ENCODE data around the gene PLXDC2. TPM values are rescaled to one million over a fixed set of nuclear protein-coding genes. Genes with fewer than 3 reads are reported as not detected.

The PLXDC2 gene
- total RNA-seq, 1 donor from 2014 or later: 0.16 TPM

DNA sequence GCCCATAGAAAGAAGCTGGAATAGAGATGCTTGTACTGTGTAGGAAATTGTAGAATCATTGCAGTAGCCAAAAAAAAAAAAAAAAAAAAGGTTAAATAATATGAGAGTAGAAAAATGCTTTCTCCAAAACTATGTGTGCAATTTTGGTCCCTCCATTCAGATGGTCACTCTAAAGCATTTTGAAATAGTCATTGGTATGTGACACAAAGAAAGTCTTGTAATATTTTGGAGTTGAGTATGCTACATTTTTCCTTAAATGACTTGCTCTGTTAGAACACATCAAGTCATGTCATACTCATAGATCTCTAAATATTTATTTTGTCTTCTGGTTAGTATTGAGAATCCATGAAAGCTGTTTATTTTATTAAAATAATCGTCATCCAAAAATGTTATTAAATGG lies 424.4 kb downstream of the PLXDC2 start:
- Mint-ChIP-seq H3K9me3 (peaks cover 2% of the 10 kb centered on the region), H3K4me3 (no peak overlapping the region), H3K4me1 (no peaks in the 10 kb centered on the region), H3K27ac (no peak overlapping the region), H3K27me3 (no peaks in the 10 kb centered on the region), H3K36me3 (ENCODE audit: low read depth) (no peaks in the 10 kb centered on the region)
- no peak for DNase-seq
- ATAC-seq (ENCODE audit: low read depth): no peak
- CTCF ChIA-PET: no interaction called here
- POLR2A ChIA-PET: no interaction called here
- intact Hi-C loops (cut with micrococcal nuclease): no loop called here
- TF ChIP-seq, protein P1, sequence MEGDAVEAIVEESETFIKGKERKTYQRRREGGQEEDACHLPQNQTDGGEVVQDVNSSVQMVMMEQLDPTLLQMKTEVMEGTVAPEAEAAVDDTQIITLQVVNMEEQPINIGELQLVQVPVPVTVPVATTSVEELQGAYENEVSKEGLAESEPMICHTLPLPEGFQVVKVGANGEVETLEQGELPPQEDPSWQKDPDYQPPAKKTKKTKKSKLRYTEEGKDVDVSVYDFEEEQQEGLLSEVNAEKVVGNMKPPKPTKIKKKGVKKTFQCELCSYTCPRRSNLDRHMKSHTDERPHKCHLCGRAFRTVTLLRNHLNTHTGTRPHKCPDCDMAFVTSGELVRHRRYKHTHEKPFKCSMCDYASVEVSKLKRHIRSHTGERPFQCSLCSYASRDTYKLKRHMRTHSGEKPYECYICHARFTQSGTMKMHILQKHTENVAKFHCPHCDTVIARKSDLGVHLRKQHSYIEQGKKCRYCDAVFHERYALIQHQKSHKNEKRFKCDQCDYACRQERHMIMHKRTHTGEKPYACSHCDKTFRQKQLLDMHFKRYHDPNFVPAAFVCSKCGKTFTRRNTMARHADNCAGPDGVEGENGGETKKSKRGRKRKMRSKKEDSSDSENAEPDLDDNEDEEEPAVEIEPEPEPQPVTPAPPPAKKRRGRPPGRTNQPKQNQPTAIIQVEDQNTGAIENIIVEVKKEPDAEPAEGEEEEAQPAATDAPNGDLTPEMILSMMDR (IDR thresholded peaks at IDR 0.05): no peak

DNA sequence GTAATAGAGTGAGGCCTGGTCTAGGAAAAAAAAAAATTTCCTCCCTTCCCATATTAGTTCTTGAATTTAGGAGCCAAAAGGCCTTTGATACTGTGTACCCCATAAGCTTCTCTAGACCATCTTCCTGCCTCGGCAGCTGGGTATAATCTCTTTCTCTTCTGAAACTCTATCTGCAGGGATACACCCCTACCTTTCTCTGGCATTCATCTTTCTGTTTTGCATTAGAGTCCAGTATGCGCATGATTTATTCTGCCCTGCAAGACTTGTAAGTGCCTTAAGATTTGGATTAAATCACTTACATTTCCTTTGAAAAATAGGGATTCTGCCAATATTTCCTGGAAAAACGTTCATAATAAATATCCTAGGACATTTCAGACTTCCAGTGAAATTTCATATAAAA lies 431.2 kb downstream of the PLXDC2 start:
- Mint-ChIP-seq H3K36me3 (ENCODE audit: low read depth) (no peaks in the 10 kb centered on the region), H3K27ac (no peak overlapping the region), H3K9me3 (peaks cover 7% of the 10 kb centered on the region), H3K4me1 (no peaks in the 10 kb centered on the region), H3K27me3 (no peaks in the 10 kb centered on the region), H3K4me3 (no peak overlapping the region)
- DNase-seq: no peak
- TF ChIP-seq, protein P1 (IDR thresholded peaks at IDR 0.05): no peak
- POLR2A ChIA-PET: interaction anchor here (0.7 kb wide), 1 partner anchor 73 kb away, joined by 3 read pairs; no protein-coding TSS in a partner anchor
- CTCF ChIA-PET: no interaction called here
- ATAC-seq (ENCODE audit: low read depth): no peak
- intact Hi-C loops (cut with micrococcal nuclease): no loop called here

DNA sequence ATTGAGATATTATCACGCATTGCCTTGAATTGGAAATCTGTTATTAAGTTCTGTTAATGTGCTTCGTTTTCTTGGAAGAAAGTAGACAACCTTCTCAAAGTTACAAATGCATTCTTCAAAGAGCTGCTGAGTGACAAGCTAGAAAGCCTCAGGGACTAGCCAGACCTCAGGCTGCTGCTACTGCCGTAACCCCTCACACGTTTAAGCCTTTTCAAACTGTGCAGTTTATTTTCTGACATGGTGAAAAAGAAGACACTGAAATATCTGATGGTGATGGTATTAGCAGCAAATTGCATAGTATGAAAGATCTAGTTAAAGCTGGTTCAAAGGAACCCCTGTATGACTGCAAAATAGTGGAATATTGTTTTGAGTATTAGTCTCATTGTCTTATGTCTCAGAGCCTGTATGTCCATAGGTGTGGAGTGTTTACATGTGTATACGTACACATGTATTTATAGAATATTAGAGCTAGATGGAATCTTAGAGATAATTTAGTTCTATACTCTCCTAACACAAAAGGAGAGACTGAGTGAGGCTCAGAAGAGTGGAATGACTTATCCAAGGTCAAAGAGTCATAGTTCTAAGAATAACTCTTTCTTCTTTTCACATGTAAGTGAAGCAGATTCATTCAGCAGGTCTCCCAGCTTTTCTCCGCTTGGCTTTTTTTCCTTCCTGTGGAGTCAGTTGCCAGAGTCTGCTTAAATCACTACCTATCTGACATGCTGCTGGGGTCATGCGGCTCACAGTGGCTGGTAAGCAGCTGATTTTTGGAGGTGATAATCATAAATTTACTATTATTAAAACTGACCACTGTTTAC lies 431.9 kb downstream of the PLXDC2 start:
- peaks cover 7% of the 10 kb centered on the region for H3K9me3 Mint-ChIP-seq
- intact Hi-C loops (cut with micrococcal nuclease): no loop called here
- ChIA-PET POLR2A (no interaction called here), CTCF (no interaction called here)
- H3K4me3 Mint-ChIP-seq: no peak overlapping the region
- no peak for DNase-seq
- TF ChIP-seq, protein P1 (IDR thresholded peaks at IDR 0.05): no peak
- H3K36me3 Mint-ChIP-seq (ENCODE audit: low read depth): no peaks in the 10 kb centered on the region
- ATAC-seq (ENCODE audit: low read depth): no peak
- no peaks in the 10 kb centered on the region for H3K27me3 Mint-ChIP-seq
- H3K4me1 Mint-ChIP-seq: no peaks in the 10 kb centered on the region
- no peak overlapping the region for H3K27ac Mint-ChIP-seq

DNA sequence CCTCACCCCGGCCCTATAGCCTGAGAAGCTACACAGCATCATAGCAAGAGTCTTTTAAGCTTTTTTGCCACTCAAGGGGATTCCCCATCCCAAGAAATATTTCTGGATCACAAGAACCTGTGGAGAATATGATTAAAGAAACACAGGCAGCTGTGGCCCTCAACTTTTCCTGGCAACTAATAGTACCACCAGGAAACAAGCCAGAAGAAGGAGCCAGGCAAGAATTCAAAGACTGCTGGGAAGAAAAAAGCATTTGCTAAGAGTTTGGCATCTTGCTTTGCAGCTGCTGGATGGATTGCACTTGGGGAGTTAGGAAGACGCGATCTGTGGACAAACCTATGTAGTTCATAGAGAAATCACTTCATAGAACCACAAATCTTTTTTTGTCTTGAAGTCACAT lies 437.8 kb downstream of the PLXDC2 start:
- no peak overlapping the region for H3K4me3 Mint-ChIP-seq
- no peaks in the 10 kb centered on the region for H3K27me3 Mint-ChIP-seq
- ATAC-seq (ENCODE audit: low read depth) (no peak), DNase-seq (no peak)
- TF ChIP-seq, protein P1 (IDR thresholded peaks at IDR 0.05): no peak
- peaks cover 3% of the 10 kb centered on the region for H3K9me3 Mint-ChIP-seq
- H3K36me3 Mint-ChIP-seq (ENCODE audit: low read depth): no peaks in the 10 kb centered on the region
- ChIA-PET CTCF (no interaction called here), POLR2A (no interaction called here)
- intact Hi-C loops (cut with micrococcal nuclease): no loop called here
- no peak overlapping the region for H3K27ac Mint-ChIP-seq
- H3K4me1 Mint-ChIP-seq: no peaks in the 10 kb centered on the region

DNA sequence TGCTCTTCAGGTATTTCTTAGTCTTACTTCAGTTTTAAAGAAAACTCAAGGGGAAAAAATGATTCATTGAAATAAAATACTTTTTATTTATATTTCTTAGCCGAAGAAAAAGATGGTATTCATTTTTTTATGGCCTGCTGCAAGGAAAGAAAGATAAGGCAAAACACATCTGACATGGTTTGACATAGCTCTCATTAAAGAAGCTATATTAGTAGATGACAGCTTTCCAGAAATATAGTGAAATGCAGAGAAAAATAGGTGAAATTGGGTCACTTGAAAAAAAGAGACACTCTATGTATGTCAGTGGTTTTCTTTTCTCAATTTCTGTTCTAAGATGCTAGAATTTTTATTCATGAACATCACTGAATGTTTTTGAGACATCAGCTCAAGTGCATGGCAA lies 438.3 kb downstream of the PLXDC2 start:
- H3K27me3 Mint-ChIP-seq: no peaks in the 10 kb centered on the region
- POLR2A ChIA-PET: no interaction called here
- peaks cover 3% of the 10 kb centered on the region for H3K9me3 Mint-ChIP-seq
- no peaks in the 10 kb centered on the region for H3K36me3 Mint-ChIP-seq (ENCODE audit: low read depth)
- no peaks in the 10 kb centered on the region for H3K4me1 Mint-ChIP-seq
- TF ChIP-seq, protein P1 (IDR thresholded peaks at IDR 0.05): no peak
- no peak overlapping the region for H3K27ac Mint-ChIP-seq
- no peak overlapping the region for H3K4me3 Mint-ChIP-seq
- intact Hi-C loops (cut with micrococcal nuclease): no loop called here
- CTCF ChIA-PET: no interaction called here
- no peak for ATAC-seq (ENCODE audit: low read depth)
- DNase-seq: no peak

All from activated B cell treated with CpG ODN at 0.5 μM for 24 hours (primary cell).